NCI-H345 treated with DMSO at 0.1 percent for 48 hours (cell line): ENCODE measurements around the gene ARHGAP8.
"Not testable (repeated sequence)": the region's sequence is repeated elsewhere in the genome, so short reads cannot be mapped to it uniquely, and the experiment has no call there.

Experiments
- DNase-seq: peaks from one replicate; lab custom pipeline; 2025; ENCODE audit not compliant: unreplicated experiment; lab: John Stamatoyannopoulos, UW

The ARHGAP8 gene

GRCh38 chr22:44884562-44884961 is 132.2 kb downstream of the ARHGAP8 start:
- no peak for DNase-seq

GRCh38 chr22:44884968-44885805 is 132.8 kb downstream of the ARHGAP8 start:
- no peak for DNase-seq

GRCh38 chr22:44885806-44886360 is 133.5 kb downstream of the ARHGAP8 start:
- DNase-seq: no peak

- no peak for DNase-seq
Observed at GRCh38 chr22:44887941-44888366, 135.6 kb downstream of the ARHGAP8 start.

GRCh38 chr22:44888491-44889254 is 136.3 kb downstream of the ARHGAP8 start:
- no peak for DNase-seq

- DNase-seq: no peak
Observed at GRCh38 chr22:44889255-44889878, 137.0 kb downstream of the ARHGAP8 start.

- DNase-seq: no peak
Observed at GRCh38 chr22:44890416-44891292, 138.3 kb downstream of the ARHGAP8 start.

GRCh38 chr22:44891293-44891747 is 138.9 kb downstream of the ARHGAP8 start:
- no peak for DNase-seq

GRCh38 chr22:44891791-44892190 is 139.4 kb downstream of the ARHGAP8 start:
- DNase-seq: no peak

GRCh38 chr22:44892243-44892642 is 139.9 kb downstream of the ARHGAP8 start:
- no peak for DNase-seq

- DNase-seq: no peak
Observed at GRCh38 chr22:44892803-44893730, 140.7 kb downstream of the ARHGAP8 start.

GRCh38 chr22:44893731-44894080 is 141.3 kb downstream of the ARHGAP8 start:
- no peak for DNase-seq

GRCh38 chr22:44894321-44894720 is 141.9 kb downstream of the ARHGAP8 start:
- no peak for DNase-seq

- DNase-seq: no peak
Observed at GRCh38 chr22:44894782-44895181, 142.4 kb downstream of the ARHGAP8 start.

GRCh38 chr22:44895296-44896055 is 143.1 kb downstream of the ARHGAP8 start:
- DNase-seq: no peak

GRCh38 chr22:44898236-44898635 is 145.9 kb downstream of the ARHGAP8 start:
- DNase-seq: no peak

GRCh38 chr22:44901301-44901700 is 148.9 kb downstream of the ARHGAP8 start:
- no peak for DNase-seq

- DNase-seq: not testable (repeated sequence)
Observed at GRCh38 chr22:44903164-44903563, 150.8 kb downstream of the ARHGAP8 start.
